Measurements from ENCODE around the gene ADAMTSL2.

The ADAMTSL2 gene

GRCh38 chr9:133575186-133576030 lies 40.9 kb downstream of the ADAMTSL2 start:
- no peak for DNase-seq (ENCODE audit: low spot score)

GRCh38 chr9:133576031-133576874 lies 41.7 kb downstream of the ADAMTSL2 start:
- DNase-seq (ENCODE audit: low spot score): no peak

- DNase-seq (ENCODE audit: low spot score): no peak
Measured at GRCh38 chr9:133576875-133577736, 42.6 kb downstream of the ADAMTSL2 start.

GRCh38 chr9:133577737-133578112 lies 43.2 kb downstream of the ADAMTSL2 start:
- DNase-seq (ENCODE audit: low spot score): no peak

GRCh38 chr9:133578524-133579441 lies 44.3 kb downstream of the ADAMTSL2 start:
- no peak for DNase-seq (ENCODE audit: low spot score)

- DNase-seq (ENCODE audit: low spot score): no peak
Measured at GRCh38 chr9:133579601-133580418, 45.3 kb downstream of the ADAMTSL2 start.

- no peak for DNase-seq (ENCODE audit: low spot score)
Measured at GRCh38 chr9:133580419-133580738, 45.9 kb downstream of the ADAMTSL2 start.

- no peak for DNase-seq (ENCODE audit: low spot score)
Measured at GRCh38 chr9:133581011-133581410, 46.5 kb downstream of the ADAMTSL2 start.

- DNase-seq (ENCODE audit: low spot score): no peak
Measured at GRCh38 chr9:133581513-133582343, 47.2 kb downstream of the ADAMTSL2 start.

GRCh38 chr9:133582501-133583045 lies 48.1 kb downstream of the ADAMTSL2 start:
- no peak for DNase-seq (ENCODE audit: low spot score)

- no peak for DNase-seq (ENCODE audit: low spot score)
Measured at GRCh38 chr9:133583111-133583510, 48.6 kb downstream of the ADAMTSL2 start.

- no peak for DNase-seq (ENCODE audit: low spot score)
Measured at GRCh38 chr9:133583586-133583985, 49.1 kb downstream of the ADAMTSL2 start.

GRCh38 chr9:133584167-133584558 lies 49.7 kb downstream of the ADAMTSL2 start:
- DNase-seq (ENCODE audit: low spot score): no peak

- DNase-seq (ENCODE audit: low spot score): no peak
Measured at GRCh38 chr9:133584559-133585476, 50.3 kb downstream of the ADAMTSL2 start.

GRCh38 chr9:133585481-133586351 lies 51.2 kb downstream of the ADAMTSL2 start:
- no peak for DNase-seq (ENCODE audit: low spot score)

- no peak for DNase-seq (ENCODE audit: low spot score)
Measured at GRCh38 chr9:133587051-133587450, 52.5 kb downstream of the ADAMTSL2 start.

GRCh38 chr9:133587466-133587865 lies 53.0 kb downstream of the ADAMTSL2 start:
- no peak for DNase-seq (ENCODE audit: low spot score)
